GM06990 (cell line): ENCODE measurements around the gene LIN52.

Experiments
- DNase-seq: peaks from one replicate; pipeline ENCODE4 v3.0.0-alpha.2; 2011; ENCODE audit not compliant: insufficient read length; ENCODE audit errors: extremely low read depth
- H3K27me3 ChIP-seq: replicated peaks from 2 replicates; pipeline ENCODE4 v1.6.0; 2011; ENCODE audit warnings: low read length; ENCODE audit not compliant: control insufficient read depth, insufficient read depth
- H3K36me3 ChIP-seq: 2 replicates; pipeline ENCODE4 v1.5.1; 2011; ENCODE audit warnings: low read length; ENCODE audit not compliant: control insufficient read depth, insufficient read depth
- H3K4me3 ChIP-seq: replicated peaks from 2 replicates; pipeline ENCODE4 v1.5.1; 2011; ENCODE audit warnings: low read depth, mild to moderate bottlenecking, control low read depth, low read length
- CTCF ChIP-seq: IDR thresholded peaks from 2 replicates; pipeline ENCODE4 v1.5.1; 2011; ENCODE audit warnings: low read length, control low read depth, mild to moderate bottlenecking, inconsistent platforms; ENCODE audit not compliant: insufficient read depth, poor library complexity, severe bottlenecking

LIN52 gene

GRCh38 chr14:74242780-74243042 lies 158.0 kb downstream of the LIN52 start:
- no peak for DNase-seq
- no peak for TF ChIP-seq CTCF
- Histone ChIP-seq H3K36me3 (no peaks in the 10 kb centered on the region), H3K27me3 (peaks cover 10% of the 10 kb centered on the region), H3K4me3 (no peak overlapping the region)

- Histone ChIP-seq H3K27me3 (peaks cover 9% of the 10 kb centered on the region), H3K4me3 (no peak overlapping the region), H3K36me3 (no peaks in the 10 kb centered on the region)
- no peak for TF ChIP-seq CTCF
- DNase-seq = no peak
Measured at GRCh38 chr14:74243051-74243450, 158.3 kb downstream of the LIN52 start.

GRCh38 chr14:74244115-74244514 lies 159.4 kb downstream of the LIN52 start:
- no peak for TF ChIP-seq CTCF
- DNase-seq = no peak
- Histone ChIP-seq H3K4me3 (no peak overlapping the region), H3K27me3 (peaks cover 6% of the 10 kb centered on the region), H3K36me3 (no peaks in the 10 kb centered on the region)

- Histone ChIP-seq H3K36me3 (no peaks in the 10 kb centered on the region), H3K4me3 (no peak overlapping the region), H3K27me3 (peaks cover 6% of the 10 kb centered on the region)
- no peak for TF ChIP-seq CTCF
- DNase-seq = no peak
Measured at GRCh38 chr14:74245292-74245691, 160.5 kb downstream of the LIN52 start.

- no peak for TF ChIP-seq CTCF
- DNase-seq = no peak
- H3K36me3 ChIP-seq = no peaks in the 10 kb centered on the region
- peaks cover 6% of the 10 kb centered on the region for H3K27me3 ChIP-seq
- H3K4me3 ChIP-seq = no peak overlapping the region
Measured at GRCh38 chr14:74246542-74246941, 161.8 kb downstream of the LIN52 start.

- H3K36me3 ChIP-seq = no peaks in the 10 kb centered on the region
- H3K27me3 ChIP-seq = peaks cover 5% of the 10 kb centered on the region
- no peak for TF ChIP-seq CTCF
- DNase-seq = no peak
- no peak overlapping the region for H3K4me3 ChIP-seq
Measured at GRCh38 chr14:74248017-74248416, 163.3 kb downstream of the LIN52 start.
